ENCODE measurements around the gene COPS8. TPM values are rescaled to one million over a fixed set of nuclear protein-coding genes. Genes with fewer than 3 reads are reported as not detected.

COPS8 gene
- total and polyA plus RNA-seq, 7 experiments from 2014 or later: 31.2 to 55.5 (median 43.6) TPM

DNA sequence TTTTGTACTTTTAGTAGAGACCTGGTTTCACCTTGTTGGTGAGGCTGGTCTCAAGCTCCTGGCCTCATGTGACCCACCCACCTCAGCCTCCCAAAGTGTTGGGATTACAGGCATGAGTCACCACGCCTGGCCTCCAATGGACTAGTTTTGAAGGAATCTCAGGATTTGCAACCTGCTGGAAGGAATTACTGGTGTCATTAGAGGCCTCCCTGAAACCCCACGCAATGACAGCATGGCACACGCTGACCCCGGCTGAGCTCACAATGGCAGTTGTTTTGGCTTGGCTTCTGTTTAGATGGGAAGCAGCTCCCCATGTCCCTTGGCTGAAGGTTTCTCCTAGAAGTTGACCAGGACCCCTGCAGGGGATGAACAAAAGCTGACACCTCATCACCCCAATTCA, 23.1 kb upstream of the COPS8 start:
- Mint-ChIP-seq H3K9me3 (no peaks in the 10 kb centered on the region), H3K27ac (no peak overlapping the region), H3K4me1 (peaks cover 0 to 11% (median 0%) of the 10 kb centered on the region in 7 donors), H3K27me3 (peaks cover 0 to 6% (median 0%) of the 10 kb centered on the region in 5 donors), H3K4me3 (no peak overlapping the region), H3K36me3 (peaks cover 0 to 4% (median 0%) of the 10 kb centered on the region in 5 donors)
- POLR2A ChIA-PET: no interaction called here
- peaks cover 0 to 3% (median 0%) of the 10 kb centered on the region in 3 experiments for H3K36me3 ChIP-seq (ENCODE audit: control insufficient read depth in 2 of 3, insufficient read depth in 3 of 3, low read length in 3 of 3)
- ATAC-seq (no peak), DNase-seq (no peak)
- intact Hi-C loops (cut with micrococcal nuclease): no loop called here
- no peaks in the 10 kb centered on the region for H3K9me3 ChIP-seq (ENCODE audit: control insufficient read depth in 2 of 3, low read length in 3 of 3)
- H3K27ac ChIP-seq (ENCODE audit: low read depth, low read length): no peak overlapping the region
- H3K27me3 ChIP-seq (ENCODE audit: control insufficient read depth in 2 of 2, insufficient read depth in 2 of 2, low read length in 2 of 2): no peaks in the 10 kb centered on the region
- no peaks in the 10 kb centered on the region for H3K4me1 ChIP-seq (ENCODE audit: control insufficient read depth in 2 of 2, insufficient read depth in 2 of 2, low read length in 2 of 2)
- H3K4me3 ChIP-seq (ENCODE audit: low read length): no peak overlapping the region
- CTCF ChIA-PET: no interaction called here

DNA sequence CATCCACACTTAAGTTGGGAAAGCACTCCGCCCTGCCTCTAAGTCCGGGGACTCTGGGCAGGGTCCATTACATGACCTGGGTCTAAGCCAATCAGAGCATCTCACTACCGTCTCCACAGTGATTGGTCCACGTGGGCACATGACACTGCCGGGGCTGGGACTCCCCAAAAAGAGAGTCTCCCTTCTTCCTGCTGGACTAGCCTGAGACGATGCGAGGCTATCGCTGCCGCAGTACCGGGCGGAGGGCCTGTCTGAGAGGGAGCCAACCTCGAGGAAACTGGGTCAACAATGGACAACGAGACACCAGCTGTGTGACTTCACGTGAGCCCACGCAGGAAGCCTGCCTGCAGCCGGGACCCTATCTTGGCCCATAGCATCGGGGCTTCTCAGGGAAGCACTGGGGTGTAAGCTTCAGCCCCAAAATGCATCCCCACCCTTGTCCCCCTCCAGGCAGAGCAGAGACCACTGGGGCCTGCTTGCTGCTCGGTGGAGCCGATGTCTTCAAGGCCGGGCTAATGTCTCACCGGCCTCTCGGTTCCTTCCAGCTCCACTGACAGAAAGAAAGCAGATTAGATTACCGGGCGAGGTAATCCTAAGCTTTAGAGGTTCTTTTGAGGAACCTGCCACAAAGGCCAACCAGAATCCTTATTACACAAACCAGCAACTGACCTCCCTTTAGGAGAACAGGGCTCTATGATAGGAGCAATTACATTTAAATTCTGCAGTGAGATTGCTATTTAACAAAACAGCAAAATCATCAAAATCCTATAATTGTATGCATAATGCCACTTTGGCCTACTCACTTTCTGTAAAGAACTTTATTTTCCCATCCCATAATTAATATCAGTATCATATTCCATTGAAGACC, 21.3 kb upstream of the COPS8 start:
- Mint-ChIP-seq H3K9me3 (no peaks in the 10 kb centered on the region), H3K27me3 (peaks cover 0 to 6% (median 0%) of the 10 kb centered on the region in 5 donors), H3K27ac (no peak overlapping the region), H3K4me1 (peaks cover 0 to 9% (median 0%) of the 10 kb centered on the region in 7 donors), H3K4me3 (no peak overlapping the region), H3K36me3 (no peaks in the 10 kb centered on the region)
- no peak for ATAC-seq
- ChIA-PET POLR2A (no interaction called here), CTCF (interaction anchor here (0.7 to 1.5 kb wide), 4 partner anchors 10 to 1298 kb away, joined by 3 to 6 read pairs (median 4); no protein-coding TSS in a partner anchor)
- no peak overlapping the region for H3K27ac ChIP-seq (ENCODE audit: low read depth, low read length)
- H3K9me3 ChIP-seq (ENCODE audit: control insufficient read depth in 2 of 3, low read length in 3 of 3): no peaks in the 10 kb centered on the region
- DNase-seq: no peak
- H3K4me1 ChIP-seq (ENCODE audit: control insufficient read depth in 2 of 2, insufficient read depth in 2 of 2, low read length in 2 of 2): no peaks in the 10 kb centered on the region
- intact Hi-C loops (cut with micrococcal nuclease): no loop called here
- no peaks in the 10 kb centered on the region for H3K27me3 ChIP-seq (ENCODE audit: control insufficient read depth in 2 of 2, insufficient read depth in 2 of 2, low read length in 2 of 2)
- no peak overlapping the region for H3K4me3 ChIP-seq (ENCODE audit: low read length)
- H3K36me3 ChIP-seq (ENCODE audit: control insufficient read depth in 2 of 3, insufficient read depth in 3 of 3, low read length in 3 of 3): no peaks in the 10 kb centered on the region

DNA sequence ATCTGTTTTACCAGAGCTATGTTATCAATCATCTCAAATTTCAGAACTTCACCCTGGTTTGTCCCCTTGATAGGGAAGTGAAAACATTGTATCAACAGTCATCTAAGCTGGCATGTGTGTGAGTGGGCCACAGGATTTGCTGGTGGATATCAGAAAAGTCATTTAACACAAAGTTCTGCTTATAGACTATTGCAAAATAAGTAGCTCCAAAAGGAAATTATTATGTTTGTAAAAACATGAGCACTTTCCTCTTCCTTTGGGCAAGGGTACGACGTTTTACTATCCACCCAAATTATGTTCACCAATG, 20.7 kb upstream of the COPS8 start:
- H3K27me3 Mint-ChIP-seq: peaks cover 0 to 6% (median 0%) of the 10 kb centered on the region in 5 donors
- H3K4me3 Mint-ChIP-seq: no peak overlapping the region
- H3K4me3 ChIP-seq (ENCODE audit: low read length): no peak overlapping the region
- no peaks in the 10 kb centered on the region for H3K4me1 ChIP-seq (ENCODE audit: control insufficient read depth in 2 of 2, insufficient read depth in 2 of 2, low read length in 2 of 2)
- H3K9me3 Mint-ChIP-seq: no peaks in the 10 kb centered on the region
- ChIA-PET POLR2A (no interaction called here), CTCF (interaction anchor here (0.9 to 1.5 kb wide), 3 partner anchors 9 to 1298 kb away, joined by 3 to 6 read pairs (median 4); no protein-coding TSS in a partner anchor)
- H3K27ac ChIP-seq (ENCODE audit: low read depth, low read length): no peak overlapping the region
- no peaks in the 10 kb centered on the region for H3K36me3 ChIP-seq (ENCODE audit: control insufficient read depth in 2 of 3, insufficient read depth in 3 of 3, low read length in 3 of 3)
- no peak overlapping the region for H3K27ac Mint-ChIP-seq
- intact Hi-C loops (cut with micrococcal nuclease): no loop called here
- H3K27me3 ChIP-seq (ENCODE audit: control insufficient read depth in 2 of 2, insufficient read depth in 2 of 2, low read length in 2 of 2): no peaks in the 10 kb centered on the region
- H3K36me3 Mint-ChIP-seq: no peaks in the 10 kb centered on the region
- H3K4me1 Mint-ChIP-seq: peaks cover 0 to 9% (median 0%) of the 10 kb centered on the region in 7 donors
- DNase-seq: no peak
- ATAC-seq: peak; percentile 47
- no peaks in the 10 kb centered on the region for H3K9me3 ChIP-seq (ENCODE audit: control insufficient read depth in 2 of 3, low read length in 3 of 3)

DNA sequence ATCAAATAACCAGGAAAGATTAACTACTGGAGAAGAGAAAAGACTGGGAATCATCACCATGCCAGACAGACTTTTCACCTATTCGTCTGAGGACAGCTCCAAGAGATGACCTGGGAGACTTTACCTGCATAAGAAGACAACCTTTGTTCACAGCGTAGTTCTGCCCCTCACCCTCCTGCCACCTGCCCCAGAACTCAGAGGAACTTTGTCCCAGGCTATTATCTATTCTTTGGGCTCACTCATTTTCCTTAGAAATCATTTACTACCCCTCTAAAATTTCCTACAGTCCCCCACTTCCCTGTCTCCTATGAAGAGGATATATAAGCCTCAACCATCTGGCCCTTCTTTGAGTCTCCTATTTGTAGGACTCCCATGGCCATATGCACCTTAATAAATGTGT, 19.3 kb upstream of the COPS8 start:
- no peak overlapping the region for H3K27ac ChIP-seq (ENCODE audit: low read depth, low read length)
- Mint-ChIP-seq H3K27me3 (peaks cover 0 to 2% (median 0%) of the 10 kb centered on the region in 5 donors), H3K36me3 (no peaks in the 10 kb centered on the region), H3K27ac (no peak overlapping the region), H3K4me1 (peaks cover 0 to 2% (median 0%) of the 10 kb centered on the region in 7 donors), H3K4me3 (no peak overlapping the region), H3K9me3 (no peaks in the 10 kb centered on the region)
- no peaks in the 10 kb centered on the region for H3K36me3 ChIP-seq (ENCODE audit: control insufficient read depth in 2 of 3, insufficient read depth in 3 of 3, low read length in 3 of 3)
- no peaks in the 10 kb centered on the region for H3K27me3 ChIP-seq (ENCODE audit: control insufficient read depth in 2 of 2, insufficient read depth in 2 of 2, low read length in 2 of 2)
- no peak overlapping the region for H3K4me3 ChIP-seq (ENCODE audit: low read length)
- DNase-seq (no peak), ATAC-seq (no peak)
- POLR2A ChIA-PET: no interaction called here
- no peaks in the 10 kb centered on the region for H3K4me1 ChIP-seq (ENCODE audit: control insufficient read depth in 2 of 2, insufficient read depth in 2 of 2, low read length in 2 of 2)
- intact Hi-C loops (cut with micrococcal nuclease): no loop called here
- CTCF ChIA-PET: no interaction called here
- H3K9me3 ChIP-seq (ENCODE audit: control insufficient read depth in 2 of 3, low read length in 3 of 3): no peaks in the 10 kb centered on the region

DNA sequence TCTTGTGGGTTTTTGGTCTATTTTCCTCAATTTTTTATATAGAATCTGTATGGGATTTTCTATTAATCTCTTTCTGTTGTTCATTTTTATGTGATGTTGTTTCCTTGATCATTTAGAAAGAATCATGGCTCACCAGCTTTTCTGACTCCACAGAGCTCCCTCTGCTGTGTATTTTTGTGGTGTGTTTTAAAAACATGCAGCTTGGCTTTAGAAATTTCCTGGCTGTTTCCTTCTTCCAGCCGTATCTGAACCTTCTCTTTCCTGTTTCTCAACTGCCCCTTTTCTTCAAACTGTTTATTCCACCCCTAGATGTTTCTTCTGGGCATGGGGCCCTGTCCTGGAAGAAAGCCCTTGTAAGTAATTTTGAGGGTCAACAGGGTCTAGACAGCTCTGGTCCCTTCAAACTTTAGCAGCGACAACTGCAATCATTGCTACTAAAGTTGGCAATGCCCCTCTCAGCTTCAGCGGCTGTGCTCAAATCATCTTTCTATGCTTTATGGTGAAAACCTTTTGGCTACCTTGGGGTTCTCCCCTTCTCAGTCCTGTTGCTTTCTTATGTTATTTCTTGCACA, 17.6 kb upstream of the COPS8 start:
- no peaks in the 10 kb centered on the region for H3K9me3 Mint-ChIP-seq
- no peak overlapping the region for H3K27ac Mint-ChIP-seq

DNA sequence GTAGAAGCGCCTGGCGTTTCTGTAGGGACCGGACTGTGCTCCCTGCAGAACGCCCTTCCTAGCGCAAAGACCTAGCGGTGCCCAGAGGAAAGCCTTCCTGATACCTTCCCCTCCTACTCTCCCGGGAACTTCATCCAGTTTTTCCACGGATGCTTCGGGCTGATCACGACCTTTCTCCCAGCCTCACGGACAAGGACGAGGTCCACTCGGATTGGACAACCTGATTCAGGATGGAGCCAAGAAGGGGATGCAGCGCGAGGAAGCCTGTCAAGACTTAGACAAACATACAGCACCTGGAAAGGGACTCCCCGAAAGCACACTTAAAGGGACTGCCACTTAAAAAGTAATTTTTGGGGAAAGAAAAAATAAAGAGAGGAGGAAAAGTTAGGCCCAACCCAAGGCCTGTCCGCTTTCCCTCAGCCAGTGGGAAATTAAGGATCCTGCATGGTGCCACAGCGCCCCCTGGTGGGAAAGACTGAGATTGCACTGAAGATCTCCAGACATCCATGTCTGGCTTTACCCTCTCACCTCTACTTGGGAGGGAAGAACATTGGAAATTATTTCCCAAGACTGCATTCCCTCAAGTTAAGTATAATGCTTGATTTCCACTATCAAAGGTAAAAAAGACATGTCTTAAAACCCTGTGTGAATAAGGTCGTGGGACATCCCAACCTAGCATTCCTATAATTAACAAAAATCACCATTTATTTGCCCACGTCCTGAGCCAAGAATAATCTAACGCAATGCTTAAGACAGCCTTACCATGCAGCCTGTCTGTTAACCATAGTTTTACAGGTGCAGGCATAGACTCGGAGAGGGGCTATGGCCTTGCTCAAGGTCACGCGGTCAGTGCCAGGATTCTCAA, 13.4 kb upstream of the COPS8 start:
- Histone ChIP-seq H3K27me3 (ENCODE audit: control insufficient read depth in 2 of 2, insufficient read depth in 2 of 2, low read length in 2 of 2) (no peaks in the 10 kb centered on the region), H3K9me3 (ENCODE audit: control insufficient read depth in 2 of 3, low read length in 3 of 3) (no peaks in the 10 kb centered on the region), H3K27ac (ENCODE audit: low read depth, low read length) (no peak overlapping the region), H3K4me1 (ENCODE audit: control insufficient read depth in 2 of 2, insufficient read depth in 2 of 2, low read length in 2 of 2) (no peaks in the 10 kb centered on the region), H3K4me3 (ENCODE audit: low read length) (no peak overlapping the region), H3K36me3 (ENCODE audit: control insufficient read depth in 2 of 3, insufficient read depth in 3 of 3, low read length in 3 of 3) (no peaks in the 10 kb centered on the region)
- H3K4me1 Mint-ChIP-seq: peaks cover 0 to 2% (median 0%) of the 10 kb centered on the region in 7 donors
- POLR2A ChIA-PET: no interaction called here
- CTCF ChIA-PET: interaction anchor here (0.9 to 1.0 kb wide), 2 partner anchors 475 to 718 kb away, joined by 3 read pairs; no protein-coding TSS in a partner anchor
- ATAC-seq (peak; percentile 72), DNase-seq (peak; percentile 28 to 76 (median 51))
- peaks cover 0 to 2% (median 0%) of the 10 kb centered on the region in 5 donors for H3K27me3 Mint-ChIP-seq
- H3K27ac Mint-ChIP-seq: peak overlapping the region in 1 of 9 donors; percentile 25
- H3K36me3 Mint-ChIP-seq: no peaks in the 10 kb centered on the region
- H3K4me3 Mint-ChIP-seq: no peak overlapping the region
- H3K9me3 Mint-ChIP-seq: no peaks in the 10 kb centered on the region
- intact Hi-C loops (cut with micrococcal nuclease): loop anchor here (1.0 to 10.0 kb wide), 7 partner anchors 503 to 1307 kb away; partner anchors contain the start of gene ACKR3 (in 1 of the 2)

More for the DNA sequence above, 17.6 kb upstream of the COPS8 start:
- Histone ChIP-seq H3K4me3 (ENCODE audit: low read length) (no peak overlapping the region), H3K9me3 (ENCODE audit: control insufficient read depth in 2 of 3, low read length in 3 of 3) (no peaks in the 10 kb centered on the region), H3K27ac (ENCODE audit: low read depth, low read length) (no peak overlapping the region), H3K36me3 (ENCODE audit: control insufficient read depth in 2 of 3, insufficient read depth in 3 of 3, low read length in 3 of 3) (no peaks in the 10 kb centered on the region), H3K4me1 (ENCODE audit: control insufficient read depth in 2 of 2, insufficient read depth in 2 of 2, low read length in 2 of 2) (no peaks in the 10 kb centered on the region), H3K27me3 (ENCODE audit: control insufficient read depth in 2 of 2, insufficient read depth in 2 of 2, low read length in 2 of 2) (no peaks in the 10 kb centered on the region)
- ChIA-PET CTCF (interaction anchor here (0.6 kb wide), 1 partner anchor 422 kb away, joined by 3 read pairs; no protein-coding TSS in a partner anchor), POLR2A (no interaction called here)
- DNase-seq: no peak
- Mint-ChIP-seq H3K4me3 (no peak overlapping the region), H3K36me3 (no peaks in the 10 kb centered on the region), H3K27me3 (peaks cover 0 to 2% (median 0%) of the 10 kb centered on the region in 5 donors), H3K4me1 (peaks cover 0 to 2% (median 0%) of the 10 kb centered on the region in 7 donors)
- no peak for ATAC-seq
- intact Hi-C loops (cut with micrococcal nuclease): no loop called here
